HepG2 (cell line): Measurements from ENCODE around the gene AUNIP. TPM values are rescaled to one million over a fixed set of nuclear protein-coding genes. Genes with fewer than 3 reads are reported as not detected.

Source experiments
- ARID3A ChIP-seq: IDR thresholded peaks from 2 replicates; pipeline ENCODE4 v1.6.1; 2012; ENCODE audit warnings: low read depth, low read length, improper control_type of control experiment
- BORCS8-MEF2B ChIP-seq: sonication (generic); formaldehyde crosslinking; IDR thresholded peaks from 2 replicates; pipeline ENCODE4 v1.8.0; 2022; ENCODE audit warnings: mild to moderate bottlenecking, missing genetic modification reagents
- CEBPZ ChIP-seq: IDR thresholded peaks from 2 replicates; pipeline ENCODE4 v1.6.1; 2012; ENCODE audit warnings: low read length, improper control_type of control experiment
- CREBL2 ChIP-seq: sonication (generic); formaldehyde crosslinking; IDR thresholded peaks from 2 replicates; pipeline ENCODE4 v1.8.1; 2023; ENCODE audit warnings: missing genetic modification reagents, mild to moderate bottlenecking, borderline replicate concordance
- EZH2 ChIP-seq: conservative IDR thresholded peaks from 2 replicates; pipeline ENCODE4 v1.6.1; 2012; ENCODE audit warnings: mild to moderate bottlenecking, low read depth, low read length, moderate library complexity
- KLF9 ChIP-seq: IDR thresholded peaks from 2 replicates; pipeline ENCODE4 v1.6.1; 2016; ENCODE audit warnings: low read depth
- MEIS1 ChIP-seq: sonication (generic); formaldehyde crosslinking; IDR thresholded peaks from 2 replicates; pipeline ENCODE4 v1.9.0; 2021; ENCODE audit warnings: mild to moderate bottlenecking, missing genetic modification reagents, moderate library complexity, borderline replicate concordance
- PHF20 ChIP-seq: sonication (generic); formaldehyde crosslinking; IDR thresholded peaks from 2 replicates; pipeline ENCODE4 v1.5.0; 2020; ENCODE audit warnings: mild to moderate bottlenecking, missing genetic modification reagents
- SMAD3 ChIP-seq: sonication (generic); formaldehyde crosslinking; IDR thresholded peaks from 2 replicates; pipeline ENCODE4 v1.4.0; 2020; ENCODE audit warnings: missing genetic modification reagents
- SMARCE1 ChIP-seq: fragments of 450-650 bp; IDR thresholded peaks from 2 replicates; pipeline ENCODE4 v1.6.1; 2017; ENCODE audit warnings: borderline replicate concordance
- SRY ChIP-seq: sonication (generic); formaldehyde crosslinking; IDR thresholded peaks from 2 replicates; pipeline ENCODE4 v1.8.0; 2022; ENCODE audit warnings: mild to moderate bottlenecking, missing genetic modification reagents
- TOPORS ChIP-seq: sonication (generic); formaldehyde crosslinking; IDR thresholded peaks from 2 replicates; pipeline ENCODE4 v1.8.0; 2023; ENCODE audit warnings: mild to moderate bottlenecking, missing genetic modification reagents
- ZFP41 ChIP-seq: sonication (generic); formaldehyde crosslinking; IDR thresholded peaks from 2 replicates; pipeline ENCODE4 v1.4.0; 2020; ENCODE audit warnings: mild to moderate bottlenecking, missing genetic modification reagents, borderline replicate concordance
- ZNF230 ChIP-seq: sonication (generic); formaldehyde crosslinking; IDR thresholded peaks from 2 replicates; pipeline ENCODE4 v1.4.0; 2020; ENCODE audit warnings: mild to moderate bottlenecking, missing genetic modification reagents
- ZNF383 ChIP-seq: sonication (generic); formaldehyde crosslinking; IDR thresholded peaks from 2 replicates; pipeline ENCODE4 v1.4.0; 2020; ENCODE audit warnings: missing genetic modification reagents, mild to moderate bottlenecking, borderline replicate concordance
- ZNF446 ChIP-seq: sonication (generic); formaldehyde crosslinking; IDR thresholded peaks from 2 replicates; pipeline ENCODE4 v1.5.0; 2020; ENCODE audit warnings: mild to moderate bottlenecking, missing genetic modification reagents
- ZNF550 ChIP-seq: sonication (generic); formaldehyde crosslinking; IDR thresholded peaks from 2 replicates; pipeline ENCODE4 v1.4.0; 2020; ENCODE audit warnings: mild to moderate bottlenecking, missing genetic modification reagents, borderline replicate concordance
- polyA plus RNA-seq, 8 experiments: library from polyadenylated mRNA; depleted of rRNA in 3 of 8; stranded (reverse) in 7 of 8; unstranded in 1 of 8; fragments of >200 nt; fragmentation: Illumina TruSeq in 4 of 8; extraction: Trizol in 4 of 8; gene quantifications; 2 replicates each; pipeline versions ENCODE4 v1.2.1 to v1.2.3, GENCODE V29; 2011 to 2016; ENCODE audit warnings: low read depth in 4 of 8, missing spikeins in 1 of 8, mixed read lengths in 1 of 8; ENCODE audit not compliant: insufficient read depth in 1 of 8
- total RNA-seq, 5 experiments: library from RNA; depleted of rRNA; stranded (reverse); fragments of >200 nt; fragmentation: Illumina TruSeq; extraction: Trizol; gene quantifications; 2 replicates each; pipeline ENCODE4 v1.2.3, GENCODE V29; 2016; ENCODE audit warnings: low read depth in 1 of 5
- TF ChIP-seq, protein P1 (sequence below): sonication (generic); formaldehyde crosslinking; IDR thresholded peaks from 2 replicates; pipeline ENCODE4 v1.8.0; 2022; ENCODE audit warnings: missing genetic modification reagents, low read depth, mild to moderate bottlenecking, borderline replicate concordance
- TF ChIP-seq, protein P2 (sequence below): sonication (generic); formaldehyde crosslinking; IDR thresholded peaks from 2 replicates; pipeline ENCODE4 v1.8.0; 2022; ENCODE audit warnings: mild to moderate bottlenecking, missing genetic modification reagents
- TF ChIP-seq, protein P3 (sequence below): sonication (generic); formaldehyde crosslinking; IDR thresholded peaks from 2 replicates; pipeline ENCODE4 v1.5.1; 2020; ENCODE audit warnings: missing genetic modification reagents, mild to moderate bottlenecking, borderline replicate concordance

The AUNIP gene
- total and polyA plus RNA-seq, 2 of the 13 experiments (the other 11 are each of a cell fraction or from before 2014, with no cell fraction given): 3.8 to 12.3 TPM

DNA sequence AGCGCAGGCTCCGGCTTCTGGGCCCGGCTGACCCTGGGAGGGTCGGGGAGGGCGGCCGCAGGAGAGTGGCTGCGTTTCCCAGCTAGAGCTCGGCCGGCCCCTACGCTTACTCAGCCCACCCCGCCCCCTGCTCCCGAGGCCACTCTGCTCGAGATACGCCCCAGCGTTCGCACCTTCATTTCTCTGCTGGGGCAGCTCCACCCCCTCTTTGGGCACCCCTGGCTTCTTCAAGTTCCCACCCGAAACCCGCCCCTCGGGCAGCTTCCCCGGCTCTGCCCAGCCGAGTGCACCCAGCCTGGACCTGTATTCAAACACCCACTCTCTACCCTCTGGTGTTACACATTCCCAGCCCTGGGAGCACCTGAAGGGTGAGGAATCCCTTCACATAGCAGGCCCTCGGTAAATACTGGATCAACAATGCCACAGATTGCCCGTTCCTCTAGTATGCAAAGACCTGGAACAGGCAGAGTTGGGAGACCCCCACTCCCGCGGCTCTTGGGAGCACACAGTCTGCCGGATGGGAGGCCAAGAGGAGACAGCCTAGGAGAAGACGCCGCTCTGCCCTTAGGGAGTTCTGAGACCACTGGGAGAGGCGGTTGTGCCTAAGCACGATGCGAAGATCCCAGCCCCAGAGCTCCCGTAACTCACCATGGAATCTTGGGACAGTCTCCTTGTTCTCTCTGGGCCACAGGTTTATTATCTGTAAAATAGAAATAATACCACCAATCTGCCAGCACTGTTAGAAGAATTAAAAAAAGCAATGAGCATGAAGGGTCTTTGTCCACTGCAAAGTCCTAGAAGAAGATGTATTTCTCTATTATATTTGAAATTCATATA is 16.8 kb upstream of the AUNIP start (continued):
- TF ChIP-seq ARID3A: no peak
- TF ChIP-seq ZFP41: no peak
- TF ChIP-seq PHF20 (CRISPR knock-in tag): peak; percentile 19; the same call in 1 of the 2 replicates
- no peak for TF ChIP-seq CEBPZ
- TF ChIP-seq BORCS8-MEF2B (CRISPR knock-in tag): peak; percentile 1; the same call in 1 of the 2 replicates
- no peak for TF ChIP-seq SRY (CRISPR knock-in tag)
- TF ChIP-seq KLF9 (CRISPR knock-in tag): 0 out of 2 replicates have a peak, but pooled peaks have one; percentile 2
- TF ChIP-seq EZH2: no peak
- TF ChIP-seq ZNF383 (CRISPR knock-in tag): no peak
- TF ChIP-seq, protein P1, sequence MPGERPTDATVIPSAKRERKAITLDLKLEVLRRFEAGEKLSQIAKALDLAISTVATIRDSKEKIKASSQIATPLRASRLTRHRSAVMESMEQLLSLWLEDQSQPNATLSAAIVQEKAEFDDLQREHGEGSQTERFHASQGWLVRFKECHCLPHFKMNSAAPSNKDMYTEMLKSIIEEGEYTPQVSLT (CRISPR knock-in tag): no peak
- TF ChIP-seq MEIS1: no peak
- no peak for TF ChIP-seq SMAD3 (CRISPR knock-in tag)
- TF ChIP-seq TOPORS (CRISPR knock-in tag): no peak
- TF ChIP-seq SMARCE1: no peak
- no peak for TF ChIP-seq ZNF550 (CRISPR knock-in tag)
- TF ChIP-seq, protein P2, sequence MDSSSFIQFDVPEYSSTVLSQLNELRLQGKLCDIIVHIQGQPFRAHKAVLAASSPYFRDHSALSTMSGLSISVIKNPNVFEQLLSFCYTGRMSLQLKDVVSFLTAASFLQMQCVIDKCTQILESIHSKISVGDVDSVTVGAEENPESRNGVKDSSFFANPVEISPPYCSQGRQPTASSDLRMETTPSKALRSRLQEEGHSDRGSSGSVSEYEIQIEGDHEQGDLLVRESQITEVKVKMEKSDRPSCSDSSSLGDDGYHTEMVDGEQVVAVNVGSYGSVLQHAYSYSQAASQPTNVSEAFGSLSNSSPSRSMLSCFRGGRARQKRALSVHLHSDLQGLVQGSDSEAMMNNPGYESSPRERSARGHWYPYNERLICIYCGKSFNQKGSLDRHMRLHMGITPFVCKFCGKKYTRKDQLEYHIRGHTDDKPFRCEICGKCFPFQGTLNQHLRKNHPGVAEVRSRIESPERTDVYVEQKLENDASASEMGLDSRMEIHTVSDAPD: no peak
- TF ChIP-seq ZNF230 (CRISPR knock-in tag): no peak
- TF ChIP-seq, protein P3, sequence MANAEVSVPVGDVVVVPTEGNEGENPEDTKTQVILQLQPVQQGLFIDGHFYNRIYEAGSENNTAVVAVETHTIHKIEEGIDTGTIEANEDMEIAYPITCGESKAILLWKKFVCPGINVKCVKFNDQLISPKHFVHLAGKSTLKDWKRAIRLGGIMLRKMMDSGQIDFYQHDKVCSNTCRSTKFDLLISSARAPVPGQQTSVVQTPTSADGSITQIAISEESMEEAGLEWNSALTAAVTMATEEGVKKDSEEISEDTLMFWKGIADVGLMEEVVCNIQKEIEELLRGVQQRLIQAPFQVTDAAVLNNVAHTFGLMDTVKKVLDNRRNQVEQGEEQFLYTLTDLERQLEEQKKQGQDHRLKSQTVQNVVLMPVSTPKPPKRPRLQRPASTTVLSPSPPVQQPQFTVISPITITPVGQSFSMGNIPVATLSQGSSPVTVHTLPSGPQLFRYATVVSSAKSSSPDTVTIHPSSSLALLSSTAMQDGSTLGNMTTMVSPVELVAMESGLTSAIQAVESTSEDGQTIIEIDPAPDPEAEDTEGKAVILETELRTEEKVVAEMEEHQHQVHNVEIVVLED (CRISPR knock-in tag): peak; percentile 1; the same call in 1 of the 2 replicates
- no peak; the same call in 1 of the 2 replicates for TF ChIP-seq CREBL2
- 0 out of 2 replicates have a peak, but pooled peaks have one; percentile 15 for TF ChIP-seq ZNF446 (CRISPR knock-in tag)
